ENCODE measurements around the gene CADPS. TPM values are rescaled to one million over a fixed set of nuclear protein-coding genes. Genes with fewer than 3 reads are reported as not detected.

CADPS gene
- total RNA-seq, 2 donors from 2014 or later = 11.7 to 20.8 TPM

DNA sequence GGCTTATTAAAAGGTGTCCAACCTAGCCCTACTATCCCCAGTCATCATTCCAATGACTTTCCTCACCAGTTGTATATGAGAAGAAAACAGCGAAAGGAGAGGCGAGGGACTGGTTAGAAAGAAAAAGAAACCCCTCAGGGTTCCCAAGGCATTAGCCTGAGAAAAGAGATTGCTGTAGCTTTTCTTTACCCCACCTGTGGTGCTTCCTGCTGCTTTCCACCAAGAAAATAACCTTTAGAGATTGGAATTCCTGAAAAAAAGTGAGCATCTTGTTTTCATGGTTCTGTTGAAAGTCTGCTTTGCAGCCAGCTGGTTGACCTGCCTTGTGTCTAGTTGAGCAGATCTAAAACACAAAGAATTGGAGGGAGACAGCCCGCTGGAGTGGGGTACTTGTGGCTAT is 196.4 kb downstream of the CADPS start:
- Histone ChIP-seq H3K9me3 (ENCODE audit: control insufficient read depth, low read length) (no peaks in the 10 kb centered on the region), H3K4me1 (ENCODE audit: control insufficient read depth, insufficient read depth, low read length) (peaks cover 12% of the 10 kb centered on the region), H3K27me3 (ENCODE audit: control insufficient read depth, insufficient read depth, low read length, poor library complexity, severe bottlenecking) (no peaks in the 10 kb centered on the region), H3K27ac (ENCODE audit: low read depth, low read length) (no peak overlapping the region), H3K36me3 (ENCODE audit: control insufficient read depth, insufficient read depth, low read length) (no peaks in the 10 kb centered on the region), H3K9ac (ENCODE audit: extremely low read depth, low read length, poor library complexity, severe bottlenecking) (no peak overlapping the region), H3K4me3 (ENCODE audit: low read length) (no peak overlapping the region)
- WGBS, 2 experiments (ENCODE audit: insufficient coverage in 1 of 2, insufficient read length in 1 of 2) = 25 to 41% methylated on average over 2 to 3 of the region's 3 CpGs
- peaks cover 9% of the 10 kb centered on the region for H3K27me3 Mint-ChIP-seq (ENCODE audit: insufficient read depth)
- H3K9me3 Mint-ChIP-seq = no peaks in the 10 kb centered on the region
- peaks cover 35% of the 10 kb centered on the region for H3K4me1 Mint-ChIP-seq
- DNase-seq = peak; percentile 76
- H3K27ac Mint-ChIP-seq = no peak overlapping the region
- no peak overlapping the region for H3K4me3 Mint-ChIP-seq
- no peaks in the 10 kb centered on the region for H3K36me3 Mint-ChIP-seq (ENCODE audit: low read depth)
- TF ChIP-seq, protein P1, sequence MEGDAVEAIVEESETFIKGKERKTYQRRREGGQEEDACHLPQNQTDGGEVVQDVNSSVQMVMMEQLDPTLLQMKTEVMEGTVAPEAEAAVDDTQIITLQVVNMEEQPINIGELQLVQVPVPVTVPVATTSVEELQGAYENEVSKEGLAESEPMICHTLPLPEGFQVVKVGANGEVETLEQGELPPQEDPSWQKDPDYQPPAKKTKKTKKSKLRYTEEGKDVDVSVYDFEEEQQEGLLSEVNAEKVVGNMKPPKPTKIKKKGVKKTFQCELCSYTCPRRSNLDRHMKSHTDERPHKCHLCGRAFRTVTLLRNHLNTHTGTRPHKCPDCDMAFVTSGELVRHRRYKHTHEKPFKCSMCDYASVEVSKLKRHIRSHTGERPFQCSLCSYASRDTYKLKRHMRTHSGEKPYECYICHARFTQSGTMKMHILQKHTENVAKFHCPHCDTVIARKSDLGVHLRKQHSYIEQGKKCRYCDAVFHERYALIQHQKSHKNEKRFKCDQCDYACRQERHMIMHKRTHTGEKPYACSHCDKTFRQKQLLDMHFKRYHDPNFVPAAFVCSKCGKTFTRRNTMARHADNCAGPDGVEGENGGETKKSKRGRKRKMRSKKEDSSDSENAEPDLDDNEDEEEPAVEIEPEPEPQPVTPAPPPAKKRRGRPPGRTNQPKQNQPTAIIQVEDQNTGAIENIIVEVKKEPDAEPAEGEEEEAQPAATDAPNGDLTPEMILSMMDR (conservative IDR thresholded peaks at IDR 0.05) = no peak

- WGBS, 2 experiments (ENCODE audit: insufficient coverage in 1 of 2, insufficient read length in 1 of 2) = no CpG with 5 or more reads among the region's 1 CpG
- peaks cover 12% of the 10 kb centered on the region for H3K4me1 ChIP-seq (ENCODE audit: control insufficient read depth, insufficient read depth, low read length)
- H3K4me1 Mint-ChIP-seq = peaks cover 35% of the 10 kb centered on the region
- H3K36me3 ChIP-seq (ENCODE audit: control insufficient read depth, insufficient read depth, low read length) = no peaks in the 10 kb centered on the region
- no peaks in the 10 kb centered on the region for H3K9me3 Mint-ChIP-seq
- DNase-seq = peak; percentile 55
- no peak overlapping the region for H3K9ac ChIP-seq (ENCODE audit: extremely low read depth, low read length, poor library complexity, severe bottlenecking)
- H3K27me3 ChIP-seq (ENCODE audit: control insufficient read depth, insufficient read depth, low read length, poor library complexity, severe bottlenecking) = no peaks in the 10 kb centered on the region
- H3K36me3 Mint-ChIP-seq (ENCODE audit: low read depth) = no peaks in the 10 kb centered on the region
- no peak overlapping the region for H3K27ac Mint-ChIP-seq
- H3K27me3 Mint-ChIP-seq (ENCODE audit: insufficient read depth) = peaks cover 8% of the 10 kb centered on the region
- H3K4me3 Mint-ChIP-seq = no peak overlapping the region
- TF ChIP-seq, protein P1 (conservative IDR thresholded peaks at IDR 0.05) = no peak
- H3K4me3 ChIP-seq (ENCODE audit: low read length) = no peak overlapping the region
- no peak overlapping the region for H3K27ac ChIP-seq (ENCODE audit: low read depth, low read length)
- no peaks in the 10 kb centered on the region for H3K9me3 ChIP-seq (ENCODE audit: control insufficient read depth, low read length)
Observed at GRCh38 chr3:62677926-62678325, 197.3 kb downstream of the CADPS start.

GRCh38 chr3:62676689-62677271 is 198.4 kb downstream of the CADPS start:
- 70 to 93% methylated on average over 2 to 3 of the region's 3 CpGs for WGBS, 2 experiments (ENCODE audit: insufficient coverage in 1 of 2, insufficient read length in 1 of 2)

More at GRCh38 chr3:62676689-62677271, 198.4 kb downstream of the CADPS start:
- Mint-ChIP-seq H3K36me3 (ENCODE audit: low read depth) (no peaks in the 10 kb centered on the region), H3K27ac (no peak overlapping the region), H3K4me3 (no peak overlapping the region), H3K4me1 (peaks cover 35% of the 10 kb centered on the region), H3K9me3 (no peaks in the 10 kb centered on the region), H3K27me3 (ENCODE audit: insufficient read depth) (peaks cover 3% of the 10 kb centered on the region)
- no peak for DNase-seq
- no peak overlapping the region for H3K4me3 ChIP-seq (ENCODE audit: low read length)
- TF ChIP-seq, protein P1 (conservative IDR thresholded peaks at IDR 0.05) = no peak
- peaks cover 12% of the 10 kb centered on the region for H3K4me1 ChIP-seq (ENCODE audit: control insufficient read depth, insufficient read depth, low read length)
- no peaks in the 10 kb centered on the region for H3K27me3 ChIP-seq (ENCODE audit: control insufficient read depth, insufficient read depth, low read length, poor library complexity, severe bottlenecking)
- no peak overlapping the region for H3K27ac ChIP-seq (ENCODE audit: low read depth, low read length)
- no peaks in the 10 kb centered on the region for H3K36me3 ChIP-seq (ENCODE audit: control insufficient read depth, insufficient read depth, low read length)
- no peaks in the 10 kb centered on the region for H3K9me3 ChIP-seq (ENCODE audit: control insufficient read depth, low read length)
- no peak overlapping the region for H3K9ac ChIP-seq (ENCODE audit: extremely low read depth, low read length, poor library complexity, severe bottlenecking)

All from endodermal cell (in vitro differentiated cells).